Measurements from ENCODE around the gene DRGX. TPM values are rescaled to one million over a fixed set of nuclear protein-coding genes. Genes with fewer than 3 reads are reported as not detected.

Gene DRGX
- total and polyA plus RNA-seq, 2 of the 13 experiments (the other 11 are each of a cell fraction or from before 2014, with no cell fraction given) = not detected

GRCh38 chr10:49328401-49329145 lies 67.3 kb downstream of the DRGX start:
- ATAC-seq (no peak), FAIRE-seq (no peak), DNase-seq (ENCODE audit: low spot score) (no peak)
- H3K9ac ChIP-seq (ENCODE audit: insufficient read depth, low read depth, low read length) = no peak overlapping the region
- H3K4me2 ChIP-seq (ENCODE audit: low read depth, low read length) = no peak overlapping the region
- no peaks in the 10 kb centered on the region for H4K20me1 ChIP-seq (ENCODE audit: insufficient read depth, low read length)
- no peaks in the 10 kb centered on the region for H3K9me3 ChIP-seq (ENCODE audit: low read length)
- H2AFZ ChIP-seq (ENCODE audit: low read length) = no peak overlapping the region
- 22% methylated on average over 9 of the region's 9 CpGs for WGBS (ENCODE audit: low lambda C conversion rate)
- no peaks in the 10 kb centered on the region for H3K79me2 ChIP-seq (ENCODE audit: insufficient read depth, low read length)
- in situ Hi-C loops (cut with HindIII; ENCODE audit: extremely low pct_ligation_motif_present, low pct_unique_long_range_greater_than_20kb) = no loop called here
- intact Hi-C loops (cut with micrococcal nuclease; ENCODE audit: unreplicated experiment) = no loop called here
- CTCF ChIA-PET (ENCODE audit: low intra/inter-chr PET ratio, low total read pairs) = no interaction called here
- no peak for TF ChIP-seq NBN (conservative IDR thresholded peaks at IDR 0.05)
- TF ChIP-seq ARNT (IDR thresholded peaks at IDR 0.05) = no peak
- no peak for TF ChIP-seq ZNF674 (CRISPR knock-in tag; IDR thresholded peaks at IDR 0.05; ENCODE audit: low read depth)
- H3K36me3 ChIP-seq (replicated peaks in 1 of 2; ENCODE audit: control insufficient read depth in 1 of 2, insufficient read depth in 2 of 2, low read length in 2 of 2) = no peaks in the 10 kb centered on the region
- H3K4me3 ChIP-seq (replicated peaks in 1 of 3; ENCODE audit: insufficient read depth in 1 of 3, low read depth in 2 of 3, low read length in 3 of 3) = no peak overlapping the region
- peaks cover 5 to 42% of the 10 kb centered on the region in 2 experiments; a peak in 4 of 5 replicates for H3K27me3 ChIP-seq (ENCODE audit: control insufficient read depth in 1 of 2, insufficient read depth in 2 of 2, low read length in 2 of 2)
- BruUV-seq (replicated peaks) = no TSS peak
- H3K27ac ChIP-seq (ENCODE audit: extremely low read length, insufficient read depth, low read length) = no peak overlapping the region
- POLR2A ChIA-PET = no interaction called here
- no peaks in the 10 kb centered on the region for H3K4me1 ChIP-seq (ENCODE audit: insufficient read depth, low read length)

GRCh38 chr10:49327036-49327813 lies 68.7 kb downstream of the DRGX start:
- intact Hi-C loops (cut with micrococcal nuclease; ENCODE audit: unreplicated experiment) (no loop called here), in situ Hi-C loops (cut with HindIII; ENCODE audit: extremely low pct_ligation_motif_present, low pct_unique_long_range_greater_than_20kb) (no loop called here)
- 25% methylated on average over 8 of the region's 8 CpGs for WGBS (ENCODE audit: low lambda C conversion rate)
- Histone ChIP-seq H3K4me1 (ENCODE audit: insufficient read depth, low read length) (no peaks in the 10 kb centered on the region), H2AFZ (ENCODE audit: low read length) (no peak overlapping the region), H3K27ac (ENCODE audit: extremely low read length, insufficient read depth, low read length) (no peak overlapping the region), H3K4me3 (replicated peaks in 1 of 3; ENCODE audit: insufficient read depth in 1 of 3, low read depth in 2 of 3, low read length in 3 of 3) (no peak overlapping the region), H3K79me2 (ENCODE audit: insufficient read depth, low read length) (no peaks in the 10 kb centered on the region), H3K4me2 (ENCODE audit: low read depth, low read length) (no peak overlapping the region), H4K20me1 (ENCODE audit: insufficient read depth, low read length) (no peaks in the 10 kb centered on the region), H3K27me3 (ENCODE audit: control insufficient read depth in 1 of 2, insufficient read depth in 2 of 2, low read length in 2 of 2) (peaks cover 7 to 53% of the 10 kb centered on the region in 2 experiments; a peak in 4 of 5 replicates), H3K36me3 (replicated peaks in 1 of 2; ENCODE audit: control insufficient read depth in 1 of 2, insufficient read depth in 2 of 2, low read length in 2 of 2) (no peaks in the 10 kb centered on the region), H3K9ac (ENCODE audit: insufficient read depth, low read depth, low read length) (no peak overlapping the region), H3K9me3 (ENCODE audit: low read length) (no peaks in the 10 kb centered on the region)
- no TSS peak for BruUV-seq (replicated peaks)
- ChIA-PET CTCF (ENCODE audit: low intra/inter-chr PET ratio, low total read pairs) (no interaction called here), POLR2A (no interaction called here)
- DNase-seq (ENCODE audit: low spot score) (no peak), ATAC-seq (no peak), FAIRE-seq (no peak)
- no peak for TF ChIP-seq IKZF1 (IDR thresholded peaks at IDR 0.05)
- TF ChIP-seq ZNF562 (CRISPR knock-in tag; IDR thresholded peaks at IDR 0.05; ENCODE audit: borderline replicate concordance) = no peak
- no peak for TF ChIP-seq ZFYVE20 (CRISPR knock-in tag; IDR thresholded peaks at IDR 0.05; ENCODE audit: borderline replicate concordance, low read depth)
- TF ChIP-seq GTF2F1 (IDR thresholded peaks at IDR 0.05; ENCODE audit: low read length) = no peak
- TF ChIP-seq MIER3 (CRISPR knock-in tag; IDR thresholded peaks at IDR 0.05; ENCODE audit: borderline replicate concordance) = no peak
- TF ChIP-seq ZNF33B (CRISPR knock-in tag; IDR thresholded peaks at IDR 0.05) = no peak
- no peak for TF ChIP-seq ZNF788 (CRISPR knock-in tag; IDR thresholded peaks at IDR 0.05; ENCODE audit: borderline replicate concordance)
- TF ChIP-seq ZNF337 (CRISPR knock-in tag; IDR thresholded peaks at IDR 0.05; ENCODE audit: borderline replicate concordance, low read depth) = no peak
- no peak for TF ChIP-seq SAP130 (CRISPR knock-in tag; IDR thresholded peaks at IDR 0.05; ENCODE audit: low read depth)
- TF ChIP-seq HDAC2 (CRISPR knock-in tag; IDR thresholded peaks at IDR 0.05) = no peak
- TF ChIP-seq, protein P1, sequence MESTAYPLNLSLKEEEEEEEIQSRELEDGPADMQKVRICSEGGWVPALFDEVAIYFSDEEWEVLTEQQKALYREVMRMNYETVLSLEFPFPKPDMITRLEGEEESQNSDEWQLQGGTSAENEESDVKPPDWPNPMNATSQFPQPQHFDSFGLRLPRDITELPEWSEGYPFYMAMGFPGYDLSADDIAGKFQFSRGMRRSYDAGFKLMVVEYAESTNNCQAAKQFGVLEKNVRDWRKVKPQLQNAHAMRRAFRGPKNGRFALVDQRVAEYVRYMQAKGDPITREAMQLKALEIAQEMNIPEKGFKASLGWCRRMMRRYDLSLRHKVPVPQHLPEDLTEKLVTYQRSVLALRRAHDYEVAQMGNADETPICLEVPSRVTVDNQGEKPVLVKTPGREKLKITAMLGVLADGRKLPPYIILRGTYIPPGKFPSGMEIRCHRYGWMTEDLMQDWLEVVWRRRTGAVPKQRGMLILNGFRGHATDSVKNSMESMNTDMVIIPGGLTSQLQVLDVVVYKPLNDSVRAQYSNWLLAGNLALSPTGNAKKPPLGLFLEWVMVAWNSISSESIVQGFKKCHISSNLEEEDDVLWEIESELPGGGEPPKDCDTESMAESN (CRISPR knock-in tag; conservative IDR thresholded peaks at IDR 0.05) = no peak
- no peak for TF ChIP-seq ZNF274 (CRISPR knock-in tag; IDR thresholded peaks at IDR 0.05)
- TF ChIP-seq RNF2 (conservative IDR thresholded peaks at IDR 0.05; ENCODE audit: low read depth) = no peak
- no peak for TF ChIP-seq ZSCAN29 (CRISPR knock-in tag; conservative IDR thresholded peaks at IDR 0.05)
- no peak for TF ChIP-seq CBX1 (IDR thresholded peaks at IDR 0.05; ENCODE audit: low read depth)
- no peak for TF ChIP-seq ATF1 (CRISPR knock-in tag; IDR thresholded peaks at IDR 0.05)

Measured in HepG2 (cell line).